ENCODE data around the gene ZDHHC17.

- TF ChIP-seq CTCF (IDR thresholded peaks at IDR 0.05) (no peak), POLR2A (IDR thresholded peaks at IDR 0.05) (no peak)
Observed at GRCh38 chr12:76768576-76768975, 4.7 kb downstream of the ZDHHC17 start.

Measured in uterus (tissue), 2 donors.